Adrenal gland (tissue), 12 donors: ENCODE measurements around the gene NXF1. TPM values are rescaled to one million over a fixed set of nuclear protein-coding genes. Genes with fewer than 3 reads are reported as not detected.
"Not testable (repeated sequence)": the region's sequence is repeated elsewhere in the genome, so short reads cannot be mapped to it uniquely, and the experiment has no call there.

Experiments
- DNase-seq, 7 donors: peaks; one replicate each; pipeline ENCODE4 v3.0.0-alpha.2; 2019 to 2020
- H3K27ac ChIP-seq, 5 donors: fragments of 200-600 bp; sonication (generic) in 4 of 5; 1 replicate in 3 of 5; 2 replicates in 2 of 5; pipeline versions ENCODE4 v1.5.1 to v1.8.0; 2016 to 2020; ENCODE audit warnings: mild to moderate bottlenecking in 1 of 5
- H3K27me3 ChIP-seq: fragments of 200-600 bp; 2 replicates; pipeline ENCODE4 v1.8.0; 2021
- H3K36me3 ChIP-seq, 2 donors: fragments of 200-600 bp; replicated peaks in 1 of 2; 1 replicate in 1 of 2; 2 replicates in 1 of 2; pipeline versions ENCODE4 v1.5.1 to v1.8.0; 2018 to 2022
- H3K4me1 ChIP-seq, 2 donors: fragments of 200-600 bp; replicated peaks in 1 of 2; 1 replicate in 1 of 2; 2 replicates in 1 of 2; pipeline versions ENCODE4 v1.5.1 to v1.8.0; 2018 to 2021
- H3K4me3 ChIP-seq, 4 donors: fragments of 200-600 bp; sonication (generic) in 3 of 4; one replicate each; pipeline ENCODE4 v1.5.1; 2016 to 2018
- H3K9me3 ChIP-seq, 3 donors: fragments of 200-600 bp; sonication (generic) in 1 of 3; replicated peaks in 1 of 3; 1 replicate in 2 of 3; 2 replicates in 1 of 3; pipeline versions ENCODE4 v1.5.1 to v1.8.0; 2016 to 2021
- POLR2A ChIP-seq, 2 donors: fragments of 450-650 bp; IDR thresholded peaks; one replicate each; pipeline ENCODE4 v1.6.1; 2017; ENCODE audit warnings: antibody characterized with exemption in 2 of 2, mild to moderate bottlenecking in 2 of 2, moderate library complexity in 1 of 2
- WGBS, 4 donors: extraction: QIAGEN DNeasy Blood & Tissue Kit in 2 of 4; methylation state at CpG; one replicate each; pipeline versions ENCODE4 v1.1.5 to v1.1.7; 2013 to 2017; 5-methylcytosine and 5-hydroxymethylcytosine counted together
- intact Hi-C, 2 donors: fragments of 100-400 bp; cut with DNase I; formaldehyde crosslinking; loops; one replicate each; pipeline versions ENCODE4 v1.14.1 to v1.15.0; 2022 to 2023
- polyA plus RNA-seq, 3 donors: library from polyadenylated mRNA; stranded (reverse); fragments of 200-250 nt in 2 of 3; fragments of 350-450 nt in 1 of 3; fragmentation: Illumina TruSeq in 1 of 3; extraction: RNeasy Lipid Tissue Mini Kit (QIAGEN cat#74804) in 1 of 3; gene quantifications; one replicate each; pipeline ENCODE4 v1.2.3, GENCODE V29; 2013 to 2014
- total RNA-seq, 9 donors: library from RNA; depleted of rRNA in 4 of 9; stranded (reverse); fragments of >200 nt in 4 of 9; fragments of 120-200 nt in 1 of 9; fragmentation: NEBNext Ultra II Directional in 1 of 9; extraction: Animal tissue kit (Norgen Biotek cat#: 25700) in 1 of 9; gene quantifications; one replicate each; pipeline versions ENCODE4 v1.1.0 to v1.2.4, GENCODE V29; 2013 to 2023
- TF ChIP-seq, protein P1 (sequence below), 6 experiments: fragments of 450-650 bp in 4 of 6; fragments of 200-600 bp in 2 of 6; sonication (generic) in 1 of 6; IDR thresholded peaks; 1 replicate in 5 of 6; 2 replicates in 1 of 6; pipeline versions ENCODE4 v1.5.1 to v1.8.0; 2016 to 2021; ENCODE audit warnings: antibody characterized with exemption in 6 of 6, mild to moderate bottlenecking in 2 of 6, moderate library complexity in 1 of 6
- donor health status: healthy with polysubstance abuse.
- donor health status: Bipolar disorder and iron deficiency.
- donor health status: DM: yes; HTN: yes; CAD: no.
- donor health status: DM: no; HTN: no; CAD: no.
- donor health status: DM: no; HTN: no; CAD: no.
- donor health status: DM: yes; HTN: yes; CAD: no.

Gene NXF1
- total and polyA plus RNA-seq, 12 donors, result 32.8 to 274 (median 79.4) TPM

DNA sequence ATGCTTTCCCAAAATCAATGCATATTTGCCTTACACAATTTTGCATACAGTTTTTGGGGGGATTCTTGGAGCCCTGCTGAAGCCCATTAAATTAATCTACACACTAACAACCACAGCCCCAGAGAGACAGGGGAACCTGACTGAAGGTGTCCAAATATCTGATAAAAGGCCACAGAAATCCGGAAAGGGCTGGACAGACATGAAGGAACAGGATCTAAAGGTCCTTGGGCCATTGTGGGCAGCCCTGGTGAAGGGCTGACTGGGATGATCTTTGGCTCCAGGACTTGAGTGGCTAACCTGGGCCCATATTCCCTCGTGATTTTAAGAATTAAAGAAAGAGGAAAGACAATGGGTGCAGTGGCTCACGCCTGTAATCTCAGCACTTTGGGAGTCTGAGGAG is 40.9 kb upstream of the NXF1 start:
- Histone ChIP-seq H3K27ac (no peak overlapping the region), H3K9me3 (no peaks in the 10 kb centered on the region), H3K4me1 (peaks cover 0 to 8% of the 10 kb centered on the region in 2 donors), H3K4me3 (no peak overlapping the region), H3K27me3 (no peaks in the 10 kb centered on the region), H3K36me3 (no peaks in the 10 kb centered on the region)
- DNase-seq, result no peak
- intact Hi-C loops, result no loop called here
- TF ChIP-seq, protein P1, sequence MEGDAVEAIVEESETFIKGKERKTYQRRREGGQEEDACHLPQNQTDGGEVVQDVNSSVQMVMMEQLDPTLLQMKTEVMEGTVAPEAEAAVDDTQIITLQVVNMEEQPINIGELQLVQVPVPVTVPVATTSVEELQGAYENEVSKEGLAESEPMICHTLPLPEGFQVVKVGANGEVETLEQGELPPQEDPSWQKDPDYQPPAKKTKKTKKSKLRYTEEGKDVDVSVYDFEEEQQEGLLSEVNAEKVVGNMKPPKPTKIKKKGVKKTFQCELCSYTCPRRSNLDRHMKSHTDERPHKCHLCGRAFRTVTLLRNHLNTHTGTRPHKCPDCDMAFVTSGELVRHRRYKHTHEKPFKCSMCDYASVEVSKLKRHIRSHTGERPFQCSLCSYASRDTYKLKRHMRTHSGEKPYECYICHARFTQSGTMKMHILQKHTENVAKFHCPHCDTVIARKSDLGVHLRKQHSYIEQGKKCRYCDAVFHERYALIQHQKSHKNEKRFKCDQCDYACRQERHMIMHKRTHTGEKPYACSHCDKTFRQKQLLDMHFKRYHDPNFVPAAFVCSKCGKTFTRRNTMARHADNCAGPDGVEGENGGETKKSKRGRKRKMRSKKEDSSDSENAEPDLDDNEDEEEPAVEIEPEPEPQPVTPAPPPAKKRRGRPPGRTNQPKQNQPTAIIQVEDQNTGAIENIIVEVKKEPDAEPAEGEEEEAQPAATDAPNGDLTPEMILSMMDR (IDR thresholded peaks at IDR 0.05), result no peak
- no peak for TF ChIP-seq POLR2A (IDR thresholded peaks at IDR 0.05)
- 74 to 85% (median 82%) methylated on average over 3 of the region's 3 CpGs for WGBS, 4 donors

GRCh38 chr11:62844154-62844553 is 38.9 kb upstream of the NXF1 start:
- WGBS, 4 donors, result 88 to 98% (median 94%) methylated on average over 3 of the region's 3 CpGs
- H3K27me3 ChIP-seq, result no peaks in the 10 kb centered on the region
- no peaks in the 10 kb centered on the region for H3K36me3 ChIP-seq
- no peak overlapping the region for H3K27ac ChIP-seq
- no peaks in the 10 kb centered on the region for H3K9me3 ChIP-seq
- no peak for TF ChIP-seq POLR2A (IDR thresholded peaks at IDR 0.05)
- TF ChIP-seq, protein P1 (IDR thresholded peaks at IDR 0.05), result no peak
- no peak overlapping the region for H3K4me3 ChIP-seq
- DNase-seq, result no peak
- intact Hi-C loops, result no loop called here
- peaks cover 5 to 8% of the 10 kb centered on the region in 2 donors for H3K4me1 ChIP-seq

DNA sequence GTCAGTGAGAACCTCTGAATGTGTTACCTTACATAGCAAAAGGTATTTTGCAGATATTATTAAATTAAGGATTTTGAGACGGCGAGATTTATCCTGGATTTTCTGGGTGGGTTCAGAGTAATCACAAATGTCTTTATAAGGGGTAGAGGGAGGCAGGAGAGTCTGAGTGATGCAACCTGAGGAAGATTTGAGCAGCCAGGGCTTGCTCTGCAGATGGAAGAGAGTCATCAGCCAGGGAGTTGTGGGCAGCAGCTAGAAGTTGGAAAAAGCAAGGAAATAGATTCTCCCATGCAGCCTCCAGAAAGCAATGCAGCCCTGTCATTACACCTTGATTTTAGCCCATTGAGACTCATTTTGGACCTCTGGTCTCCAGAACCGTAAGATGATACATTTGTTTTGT is 38.2 kb upstream of the NXF1 start:
- H3K4me1 ChIP-seq, result peaks cover 10 to 12% of the 10 kb centered on the region in 2 donors
- H3K4me3 ChIP-seq, result no peak overlapping the region
- no peaks in the 10 kb centered on the region for H3K27me3 ChIP-seq
- no peaks in the 10 kb centered on the region for H3K36me3 ChIP-seq
- no peak for DNase-seq
- TF ChIP-seq, protein P1 (IDR thresholded peaks at IDR 0.05), result no peak
- TF ChIP-seq POLR2A (IDR thresholded peaks at IDR 0.05), result no peak
- no peaks in the 10 kb centered on the region for H3K9me3 ChIP-seq
- H3K27ac ChIP-seq, result no peak overlapping the region
- intact Hi-C loops, result no loop called here
- WGBS, 4 donors, result 87 to 98% (median 95%) methylated on average over 3 of the region's 3 CpGs

GRCh38 chr11:62842891-62843290 is 37.7 kb upstream of the NXF1 start:
- intact Hi-C loops, H3K4me3 ChIP-seq, H3K9me3 ChIP-seq, H3K27me3 ChIP-seq, H3K36me3 ChIP-seq: not testable (repeated sequence)
- peak overlapping the region in 2 of 5 donors; percentile 98 to 99 for H3K27ac ChIP-seq
- H3K4me1 ChIP-seq, result peaks cover 12 to 18% of the 10 kb centered on the region in 2 donors
- peak in 1 of 7 donors; percentile 63 for DNase-seq
- WGBS, 4 donors, result 89 to 91% (median 91%) methylated on average over 9 of the region's 9 CpGs

- intact Hi-C loops, result no loop called here
- no peaks in the 10 kb centered on the region for H3K9me3 ChIP-seq
- no peaks in the 10 kb centered on the region for H3K27me3 ChIP-seq
- H3K36me3 ChIP-seq, result no peaks in the 10 kb centered on the region
- H3K27ac ChIP-seq, result peak overlapping the region; percentile 91 to 99 (median 98)
- peak; percentile 18 to 77 (median 39) for DNase-seq
- peak overlapping the region in 2 of 4 donors; percentile 23 to 55 for H3K4me3 ChIP-seq
- H3K4me1 ChIP-seq, result peaks cover 12 to 18% of the 10 kb centered on the region in 2 donors
- no peak for TF ChIP-seq POLR2A (IDR thresholded peaks at IDR 0.05)
- TF ChIP-seq, protein P1 (IDR thresholded peaks at IDR 0.05), result no peak
- WGBS, 4 donors, result 10 to 17% (median 15%) methylated on average over 22 to 30 of the region's 30 CpGs
These were observed 37.0 kb upstream of the NXF1 start for GRCh38 chr11:62842171-62842741.
